ENCODE results near the gene SRA1.

GRCh38 chr5:140590861-140591260, 33.6 kb upstream of the SRA1 start:
- no peak for TF ChIP-seq POLR2A (IDR thresholded peaks at IDR 0.05)
- no peak for TF ChIP-seq CTCF (IDR thresholded peaks at IDR 0.05)

All from testis (tissue), 2 donors.